Inflammatory macrophage treated with lipopolysaccharide for 4 hours (primary cell): ENCODE data around the gene VOPP1.

Experiments
- DNase-seq: peaks from one replicate; pipeline ENCODE4 v3.0.0-alpha.2; 2020

Gene VOPP1

GRCh38 chr7:55507743-55508142 is 64.6 kb downstream of the VOPP1 start:
- DNase-seq, result no peak

- DNase-seq, result peak; percentile 36
Measured at GRCh38 chr7:55504967-55505658, 67.2 kb downstream of the VOPP1 start.

GRCh38 chr7:55504093-55504859 is 68.0 kb downstream of the VOPP1 start:
- no peak for DNase-seq

- DNase-seq, result no peak
Measured at GRCh38 chr7:55502858-55503440, 69.4 kb downstream of the VOPP1 start.

GRCh38 chr7:55502124-55502857 is 70.0 kb downstream of the VOPP1 start:
- DNase-seq, result no peak

- no peak for DNase-seq
Measured at GRCh38 chr7:55501611-55502010, 70.7 kb downstream of the VOPP1 start.

GRCh38 chr7:55500117-55500756 is 72.1 kb downstream of the VOPP1 start:
- no peak for DNase-seq

GRCh38 chr7:55499591-55499990 is 72.7 kb downstream of the VOPP1 start:
- DNase-seq, result no peak

GRCh38 chr7:55498770-55499169 is 73.5 kb downstream of the VOPP1 start:
- DNase-seq, result no peak

GRCh38 chr7:55498142-55498541 is 74.2 kb downstream of the VOPP1 start:
- no peak for DNase-seq

GRCh38 chr7:55497521-55497920 is 74.8 kb downstream of the VOPP1 start:
- DNase-seq, result no peak

GRCh38 chr7:55496906-55497305 is 75.4 kb downstream of the VOPP1 start:
- DNase-seq, result no peak

- DNase-seq, result no peak
Measured at GRCh38 chr7:55494951-55495350, 77.4 kb downstream of the VOPP1 start.

GRCh38 chr7:55493408-55493807 is 78.9 kb downstream of the VOPP1 start:
- DNase-seq, result no peak

- no peak for DNase-seq
Measured at GRCh38 chr7:55491346-55491745, 81.0 kb downstream of the VOPP1 start.

- no peak for DNase-seq
Measured at GRCh38 chr7:55490099-55490498, 82.2 kb downstream of the VOPP1 start.

- no peak for DNase-seq
Measured at GRCh38 chr7:55489552-55489951, 82.8 kb downstream of the VOPP1 start.

GRCh38 chr7:55488804-55489340 is 83.4 kb downstream of the VOPP1 start:
- no peak for DNase-seq

- no peak for DNase-seq
Measured at GRCh38 chr7:55488216-55488615, 84.1 kb downstream of the VOPP1 start.

GRCh38 chr7:55486991-55487390 is 85.3 kb downstream of the VOPP1 start:
- DNase-seq, result no peak

GRCh38 chr7:55486192-55486590 is 86.1 kb downstream of the VOPP1 start:
- DNase-seq, result no peak

GRCh38 chr7:55485501-55486191 is 86.7 kb downstream of the VOPP1 start:
- DNase-seq, result no peak
